ENCODE results near the gene KIRREL3.
A peak's percentile ranks its signal among the peaks of the same experiment; 100 is the strongest.

Gene KIRREL3

GRCh38 chr11:126624506-126624905, 376.1 kb downstream of the KIRREL3 start:
- DNase-seq, result no peak

DNA sequence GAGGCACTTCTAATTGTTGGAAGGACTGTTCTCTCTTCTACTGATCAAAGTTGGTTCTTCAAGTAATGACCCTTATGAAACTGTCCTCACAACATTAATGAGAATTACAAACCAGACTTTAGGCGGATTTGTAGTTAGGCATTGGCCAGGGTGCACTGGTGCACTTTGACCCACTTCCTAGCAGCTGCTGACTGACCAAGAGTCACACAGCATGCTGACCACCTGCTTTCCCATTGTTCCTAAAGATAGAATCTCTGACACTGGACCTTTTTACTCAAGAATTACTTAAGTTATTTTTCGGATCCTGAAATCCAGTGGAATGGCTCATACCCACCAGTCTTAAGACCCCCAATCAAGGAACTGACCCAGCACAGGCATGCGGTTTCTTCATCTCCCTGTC, 381.1 kb downstream of the KIRREL3 start:
- no peak for DNase-seq

DNA sequence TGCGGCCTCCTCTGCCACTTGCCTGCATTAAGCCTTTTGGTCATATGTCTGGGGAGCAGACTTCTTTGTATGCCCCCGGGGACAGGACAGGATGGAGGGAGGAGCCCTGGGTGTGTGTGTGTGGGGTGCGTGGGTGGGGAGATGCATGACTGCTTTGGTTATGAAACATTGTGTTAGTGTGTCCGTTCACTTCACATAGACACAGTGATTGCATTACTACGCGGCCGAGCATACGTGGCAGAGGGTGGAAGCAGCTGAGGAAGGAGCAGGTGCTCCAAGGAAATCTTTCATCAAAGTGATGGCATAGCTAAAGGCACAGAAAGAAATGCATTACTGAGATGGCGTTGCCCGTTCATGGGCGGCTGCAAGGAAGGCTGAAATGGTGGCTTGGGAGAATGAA, 384.7 kb downstream of the KIRREL3 start:
- DNase-seq, result no peak

GRCh38 chr11:126613272-126613671, 387.3 kb downstream of the KIRREL3 start:
- no peak for DNase-seq

DNA sequence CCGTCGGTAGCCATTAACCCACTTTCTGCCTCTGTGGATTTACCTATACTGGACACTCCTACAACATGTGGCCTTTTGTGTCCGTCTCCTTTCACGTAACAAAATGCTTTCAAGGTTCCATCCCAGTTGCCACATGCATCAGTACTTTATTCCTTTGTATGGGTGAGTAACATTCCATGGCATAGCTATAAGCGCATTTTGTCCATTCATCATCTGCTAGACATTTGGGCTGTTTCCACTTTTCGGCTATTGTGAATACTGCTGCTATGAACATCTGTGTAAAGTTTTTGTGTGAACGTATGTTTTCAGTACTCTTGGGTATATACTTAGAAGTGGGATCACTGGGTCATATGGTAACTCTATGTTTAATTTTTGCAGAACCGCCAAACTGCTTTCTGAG, 387.9 kb downstream of the KIRREL3 start:
- no peak for DNase-seq

GRCh38 chr11:126611438-126611837, 389.1 kb downstream of the KIRREL3 start:
- DNase-seq, result no peak

GRCh38 chr11:126608658-126609057, 391.9 kb downstream of the KIRREL3 start:
- no peak for DNase-seq

DNA sequence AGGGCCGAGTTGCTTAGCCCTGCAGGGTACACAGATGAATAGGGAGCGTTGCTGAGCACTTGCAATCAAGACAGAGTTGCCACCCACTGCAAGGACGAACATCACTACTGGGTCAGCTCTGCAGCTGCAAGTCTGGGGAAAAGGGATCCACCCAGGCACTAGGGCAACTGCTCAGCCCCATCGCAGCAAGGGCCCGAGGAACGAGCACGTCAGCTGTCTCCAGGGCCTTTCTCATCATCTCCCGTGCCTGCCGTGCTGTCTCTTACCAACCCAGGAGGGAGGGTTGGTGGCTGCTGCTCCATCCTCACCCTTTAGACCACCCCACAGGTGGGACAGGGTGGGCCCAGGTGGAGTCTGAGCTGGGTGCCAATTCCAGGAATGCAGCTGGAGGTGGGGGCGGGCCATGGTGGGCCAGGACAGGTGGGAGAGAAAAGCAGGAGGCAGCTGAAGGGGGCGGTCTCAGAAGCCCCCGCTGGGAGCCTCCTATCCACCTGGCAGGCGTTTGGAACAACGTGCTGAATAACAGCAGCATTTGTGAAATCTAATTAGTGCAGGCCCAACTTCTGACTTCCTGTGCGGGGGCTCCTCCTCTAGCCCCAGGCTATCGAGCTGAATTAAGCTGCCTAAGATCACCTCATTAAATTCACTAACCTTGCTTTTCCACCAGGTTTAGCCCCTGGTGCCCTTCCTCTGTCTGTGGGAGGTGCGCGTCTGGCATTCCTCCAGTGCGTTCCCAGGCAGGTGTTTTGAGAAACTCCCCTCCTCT, 392.6 kb downstream of the KIRREL3 start:
- DNase-seq, result peak; percentile 33

GRCh38 chr11:126607374-126607773, 393.2 kb downstream of the KIRREL3 start:
- peak; percentile 69 for DNase-seq

DNA sequence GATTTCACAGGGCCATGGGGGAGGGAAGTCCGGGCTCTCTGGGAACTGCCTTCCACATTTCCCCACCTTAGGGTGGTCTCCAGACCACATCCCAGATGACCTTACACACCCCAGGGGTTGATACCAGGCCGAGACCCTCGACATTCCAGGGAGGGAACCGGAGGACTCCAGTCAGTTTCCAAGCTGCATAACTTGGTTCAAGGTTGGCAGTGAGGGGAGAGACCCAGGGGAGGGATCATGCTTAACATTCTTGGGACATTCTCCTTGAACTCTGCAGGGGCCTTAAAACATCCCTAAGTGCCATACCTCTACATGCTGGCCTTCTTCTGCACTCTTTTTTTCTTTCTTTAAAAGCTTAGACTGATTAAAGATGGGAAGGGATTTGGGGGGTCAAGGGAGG, 394.1 kb downstream of the KIRREL3 start:
- DNase-seq, result no peak

DNA sequence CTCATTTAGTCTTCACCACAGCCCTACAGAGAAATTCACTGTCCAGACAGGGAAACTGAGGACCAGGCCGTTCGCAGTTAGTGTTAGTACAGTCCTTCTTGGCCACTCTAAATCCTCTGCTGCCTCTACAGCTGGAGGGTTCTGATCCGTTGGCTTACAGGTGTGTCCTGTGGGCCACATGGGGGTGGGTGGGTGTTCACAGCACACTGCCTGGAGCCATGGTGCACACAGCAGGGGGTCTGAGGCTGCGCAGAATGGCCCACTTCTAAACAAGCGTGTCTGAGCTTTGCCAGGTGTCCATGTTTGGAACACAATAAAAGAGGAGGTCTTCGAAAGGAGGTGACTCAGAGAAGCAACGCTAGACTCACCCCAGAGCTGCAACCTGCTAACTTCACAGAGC, 396.1 kb downstream of the KIRREL3 start:
- no peak for DNase-seq

DNA sequence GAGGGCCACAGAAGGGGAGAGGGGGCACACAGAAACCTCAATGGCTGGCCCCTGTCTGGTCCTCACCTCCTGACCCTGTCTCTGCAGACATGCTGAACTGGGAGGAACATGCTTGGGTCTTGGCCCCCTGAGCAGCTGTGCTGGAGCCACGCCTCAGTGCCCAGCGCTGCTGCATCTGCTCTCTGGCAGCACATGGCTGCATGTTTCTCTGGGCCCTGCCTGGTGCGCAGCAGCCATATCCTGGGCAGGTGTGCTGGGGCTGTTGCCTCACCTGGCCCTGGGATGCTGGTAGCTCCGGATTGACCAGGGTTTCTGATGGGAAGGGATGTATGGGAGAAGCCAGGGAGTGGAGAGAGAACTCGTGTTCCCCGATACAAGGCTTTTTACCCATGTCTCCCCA, 397.1 kb downstream of the KIRREL3 start:
- DNase-seq, result no peak

DNA sequence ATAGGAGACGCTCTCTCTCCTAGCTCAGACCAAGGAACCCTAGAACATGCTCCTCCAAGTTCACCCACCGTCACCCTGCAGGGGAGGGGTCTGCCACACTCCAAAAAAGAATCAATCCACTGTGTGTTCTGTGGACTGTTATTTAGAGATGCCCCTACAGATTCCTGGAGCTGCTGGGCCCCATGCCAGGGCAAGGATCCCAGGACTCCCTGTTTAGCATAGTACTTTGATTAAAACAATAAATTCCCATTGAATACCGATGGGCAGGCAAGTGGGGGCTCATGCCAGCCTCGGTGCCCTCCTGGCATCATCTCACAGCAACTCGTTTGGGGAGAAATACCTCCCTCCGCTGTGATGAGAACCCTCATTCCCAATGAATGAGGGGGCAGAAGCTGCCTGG, 397.6 kb downstream of the KIRREL3 start:
- DNase-seq, result no peak

GRCh38 chr11:126602349-126602940, 398.1 kb downstream of the KIRREL3 start:
- DNase-seq, result no peak

- no peak for DNase-seq
These were observed 398.9 kb downstream of the KIRREL3 start for GRCh38 chr11:126601550-126602215.

DNA sequence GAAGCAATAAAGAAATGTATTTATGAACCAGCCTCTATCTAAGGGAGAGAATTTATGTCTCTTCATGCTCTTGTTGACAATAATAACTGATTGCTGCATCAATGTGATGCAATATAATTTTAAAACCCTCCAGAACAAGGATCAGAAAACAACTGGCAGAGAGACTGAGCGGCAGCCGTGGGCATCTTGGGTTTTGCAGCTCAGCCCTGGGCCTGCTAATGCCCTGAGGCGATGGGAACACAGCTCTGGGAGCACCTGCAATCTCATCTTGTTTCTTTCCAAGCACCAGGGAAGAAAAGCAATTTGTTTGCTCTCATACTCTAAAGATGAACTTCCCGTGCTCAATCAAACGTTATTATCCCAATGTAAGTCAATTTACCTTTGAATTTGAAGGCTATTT, 399.4 kb downstream of the KIRREL3 start:
- DNase-seq, result peak; percentile 58

DNA sequence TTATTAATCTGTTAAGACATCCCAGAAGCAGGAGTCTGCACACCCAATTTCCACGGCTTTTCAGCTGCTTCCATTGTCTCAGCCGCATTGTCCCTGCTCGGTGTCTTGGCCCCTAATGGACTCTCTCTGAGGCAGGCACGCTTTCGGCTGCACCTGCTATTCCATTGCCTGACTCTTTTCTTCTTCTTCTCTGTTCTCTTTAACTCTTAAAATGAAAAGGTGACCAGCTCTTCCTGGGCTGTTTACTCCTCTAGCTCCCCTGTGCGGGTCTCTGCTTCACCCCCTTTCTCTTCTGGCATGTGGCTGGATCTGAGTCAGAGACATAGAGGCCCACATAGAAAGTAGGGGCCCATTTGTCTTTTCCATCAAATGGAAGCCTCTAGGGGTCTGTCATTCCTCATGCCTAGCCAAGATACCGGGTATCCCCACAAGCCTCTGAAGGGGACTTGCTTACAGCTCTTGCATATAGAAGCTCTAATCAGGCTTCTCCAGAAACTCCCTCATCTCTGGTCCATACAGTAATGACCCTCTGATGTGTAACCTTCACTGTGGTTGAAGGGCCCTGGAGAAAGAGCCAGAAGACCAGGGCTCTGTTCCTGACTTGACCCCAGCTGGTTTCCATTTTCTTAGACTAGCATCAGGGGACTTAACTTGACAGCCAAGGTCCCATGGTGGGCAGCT, 401.2 kb downstream of the KIRREL3 start:
- no peak for DNase-seq

DNA sequence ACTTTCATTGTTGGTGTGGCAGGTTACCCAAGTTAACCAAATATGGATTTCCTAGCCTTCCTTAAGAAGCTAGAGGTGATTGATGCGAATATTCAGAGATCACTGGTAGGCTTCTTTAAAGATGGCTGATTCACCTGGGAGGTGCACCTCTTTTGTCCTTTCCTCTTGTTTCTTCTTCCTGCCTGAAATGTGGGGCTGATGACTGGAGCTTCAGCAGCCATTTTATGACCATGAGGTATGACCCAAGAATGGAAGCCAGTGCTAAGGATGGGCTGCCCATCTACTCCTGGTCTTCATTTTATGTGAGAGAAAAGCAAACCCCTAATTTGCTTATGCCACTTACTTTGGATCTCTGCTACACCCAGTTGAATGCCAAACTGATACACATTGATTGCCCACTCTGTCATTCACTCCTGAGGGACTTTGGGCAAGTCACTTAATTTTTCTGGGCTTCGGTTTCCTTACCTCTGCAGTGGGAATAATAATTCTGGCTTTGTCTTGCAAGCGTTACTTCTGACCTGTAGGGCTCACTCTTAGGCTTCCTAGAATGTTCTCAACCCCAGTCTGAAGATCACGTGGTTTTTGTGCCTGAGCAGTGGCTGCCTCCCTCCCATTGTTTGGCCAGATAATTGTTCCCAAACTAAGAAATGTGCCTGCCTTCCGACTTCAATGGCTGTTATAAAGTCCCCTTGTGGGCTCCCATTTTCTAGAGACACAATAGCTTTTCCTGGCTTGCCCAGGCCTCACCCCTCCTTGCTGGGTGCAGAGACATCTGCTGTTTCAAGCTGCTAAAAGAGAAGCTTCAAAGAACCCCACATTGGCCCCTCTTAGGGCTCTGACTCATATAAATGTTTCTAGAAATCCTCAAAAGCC, 402.0 kb downstream of the KIRREL3 start:
- no peak for DNase-seq

- DNase-seq, result no peak
These were observed 403.5 kb downstream of the KIRREL3 start for GRCh38 chr11:126597041-126597440.

DNA sequence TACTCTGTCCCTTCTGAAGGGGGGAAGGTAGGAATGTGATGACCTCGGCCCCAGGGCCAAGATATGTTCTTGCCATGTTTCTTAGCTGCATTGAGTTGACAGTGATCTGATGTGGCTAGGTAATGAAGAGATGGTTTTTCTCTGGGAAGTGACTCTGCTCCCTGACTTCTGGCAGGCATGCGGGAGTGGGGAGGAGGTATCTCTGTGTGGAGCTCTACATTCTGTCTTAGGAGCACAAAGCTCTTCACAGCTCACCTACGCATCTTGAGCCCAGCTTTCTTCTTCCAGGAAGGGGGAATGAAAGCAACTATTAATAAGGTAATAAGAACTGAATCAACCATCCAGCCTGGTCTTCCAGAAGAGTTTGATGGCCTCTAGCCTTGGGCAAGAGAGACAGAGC, 404.1 kb downstream of the KIRREL3 start:
- no peak for DNase-seq

DNA sequence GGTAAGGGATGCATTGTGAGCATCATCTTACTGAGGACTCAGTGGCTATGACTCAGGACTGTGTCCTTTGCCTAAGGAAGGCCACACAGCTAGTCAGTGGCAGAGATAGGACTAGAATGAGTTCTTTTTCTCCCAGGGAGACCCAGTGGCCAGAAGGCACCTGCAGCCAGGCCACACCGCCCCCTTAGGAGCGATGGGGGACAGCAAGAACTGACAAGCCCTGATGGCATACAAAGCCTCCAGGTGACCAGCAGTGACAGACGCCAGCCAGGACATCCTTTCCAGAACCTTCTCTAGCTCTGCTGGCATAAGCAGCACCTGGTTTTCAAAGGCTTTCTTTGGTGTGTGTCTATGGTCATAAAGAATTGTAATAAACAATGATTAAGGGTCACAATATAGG, 405.0 kb downstream of the KIRREL3 start:
- no peak for DNase-seq

GRCh38 chr11:126594921-126595367, 405.6 kb downstream of the KIRREL3 start:
- DNase-seq, result peak; percentile 67

Measured in NCI-H1105 (cell line).